Islet of Langerhans (tissue), 1 donor: Measurements from ENCODE around the gene MLLT6.

Source experiments
- FAIRE-seq: peaks from one replicate; lab custom pipeline; 2011; peaks lifted over from hg19 to GRCh38; lab: Jason Lieb, UNC

The MLLT6 gene

GRCh38 chr17:38729368-38729885, 24.4 kb downstream of the MLLT6 start:
- no peak for FAIRE-seq

GRCh38 chr17:38729886-38730525, 24.9 kb downstream of the MLLT6 start, which contains the start of gene CISD3:
CISD3 (plus strand) TSS chr17:38730341; CDS start chr17:38730359, 18 bp downstream.
- FAIRE-seq = no peak

- FAIRE-seq = no peak
Measured at GRCh38 chr17:38730526-38731379, 25.7 kb downstream of the MLLT6 start.

GRCh38 chr17:38731526-38732294, 26.6 kb downstream of the MLLT6 start:
- FAIRE-seq = no peak

- no peak for FAIRE-seq
Measured at GRCh38 chr17:38732376-38733281, 27.6 kb downstream of the MLLT6 start.

- FAIRE-seq = no peak
Measured at GRCh38 chr17:38733282-38733981, 28.4 kb downstream of the MLLT6 start.

- no peak for FAIRE-seq
Measured at GRCh38 chr17:38733982-38734973, 29.2 kb downstream of the MLLT6 start.

- no peak for FAIRE-seq
Measured at GRCh38 chr17:38735161-38735997, 30.3 kb downstream of the MLLT6 start.

GRCh38 chr17:38738007-38738662, 33.1 kb downstream of the MLLT6 start:
- FAIRE-seq = no peak

GRCh38 chr17:38738686-38739085, 33.6 kb downstream of the MLLT6 start:
- no peak for FAIRE-seq

- no peak for FAIRE-seq
Measured at GRCh38 chr17:38739305-38739704, 34.2 kb downstream of the MLLT6 start.

GRCh38 chr17:38740044-38740443, 35.0 kb downstream of the MLLT6 start:
- no peak for FAIRE-seq

- FAIRE-seq = no peak
Measured at GRCh38 chr17:38740806-38741205, 35.7 kb downstream of the MLLT6 start.

- FAIRE-seq = no peak
Measured at GRCh38 chr17:38741461-38741860, 36.4 kb downstream of the MLLT6 start.

- FAIRE-seq = no peak
Measured at GRCh38 chr17:38741921-38742410, 36.9 kb downstream of the MLLT6 start.

- FAIRE-seq = no peak
Measured at GRCh38 chr17:38742411-38743308, 37.6 kb downstream of the MLLT6 start.
